Mucosa of stomach (tissue), 1 donor: ENCODE measurements around the gene MBOAT2.
"Not testable (repeated sequence)": the region's sequence is repeated elsewhere in the genome, so short reads cannot be mapped to it uniquely, and the experiment has no call there.

ENCODE experiments used
- H3K27me3 ChIP-seq: one replicate; pipeline ENCODE4 v1.7.0; 2013; ENCODE audit warnings: mild to moderate bottlenecking, low read length; ENCODE audit not compliant: control insufficient read depth, insufficient read depth
- H3K36me3 ChIP-seq: one replicate; pipeline ENCODE4 v1.7.0; 2013; ENCODE audit warnings: low read length; ENCODE audit not compliant: control insufficient read depth, insufficient read depth
- H3K4me1 ChIP-seq: one replicate; pipeline ENCODE4 v1.7.0; 2013; ENCODE audit warnings: mild to moderate bottlenecking, low read length; ENCODE audit not compliant: control insufficient read depth, insufficient read depth
- H3K4me3 ChIP-seq: one replicate; pipeline ENCODE4 v1.7.0; 2013; ENCODE audit warnings: low read length
- H3K9ac ChIP-seq: one replicate; pipeline ENCODE4 v1.7.0; 2013; ENCODE audit warnings: mild to moderate bottlenecking, low read length, moderate library complexity
- H3K9me3 ChIP-seq: one replicate; pipeline ENCODE4 v1.7.0; 2013; ENCODE audit warnings: mild to moderate bottlenecking, low read length, moderate library complexity; ENCODE audit not compliant: control insufficient read depth
- donor health status: Pancreatic carcinoma.

Gene MBOAT2

DNA sequence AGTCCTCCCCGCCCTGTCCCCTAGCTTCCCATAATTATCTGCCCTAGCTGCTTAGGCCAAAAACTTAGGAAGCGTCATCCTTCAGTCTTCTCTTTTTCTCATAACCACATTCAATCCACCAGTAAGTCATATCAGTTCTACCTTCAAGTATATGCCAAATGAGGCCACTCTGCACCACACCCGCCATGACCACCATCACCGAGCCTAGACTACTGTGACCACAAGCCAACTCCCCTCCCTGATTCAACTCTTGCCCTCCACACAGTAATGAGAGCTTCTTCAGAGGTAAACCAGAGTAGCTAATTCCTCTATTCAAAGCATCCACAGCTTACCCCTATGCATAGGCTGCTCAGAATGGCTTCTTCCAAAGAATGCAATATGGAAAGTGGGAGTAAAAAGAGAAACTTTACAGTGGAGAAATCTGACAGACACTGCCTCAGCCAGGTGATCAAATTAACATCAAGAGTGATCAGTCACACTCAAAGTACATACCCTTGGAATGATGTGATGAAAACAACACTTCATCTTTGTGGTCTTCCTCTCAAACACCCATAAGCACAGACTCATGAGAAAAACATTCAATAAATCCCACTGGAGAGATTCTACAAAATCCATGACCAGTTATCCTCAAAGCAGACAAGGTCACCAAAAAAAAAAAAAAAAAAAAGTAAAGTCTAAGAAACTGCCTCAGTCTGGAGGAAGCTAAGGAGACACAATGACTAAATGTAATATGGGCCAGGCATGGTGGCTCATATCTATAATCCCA is 17.7 kb downstream of the MBOAT2 start:
- Histone ChIP-seq H3K9me3 (no peaks in the 10 kb centered on the region), H3K4me1 (no peaks in the 10 kb centered on the region), H3K36me3 (no peaks in the 10 kb centered on the region), H3K9ac (no peak overlapping the region), H3K27me3 (no peaks in the 10 kb centered on the region), H3K4me3 (no peak overlapping the region)

DNA sequence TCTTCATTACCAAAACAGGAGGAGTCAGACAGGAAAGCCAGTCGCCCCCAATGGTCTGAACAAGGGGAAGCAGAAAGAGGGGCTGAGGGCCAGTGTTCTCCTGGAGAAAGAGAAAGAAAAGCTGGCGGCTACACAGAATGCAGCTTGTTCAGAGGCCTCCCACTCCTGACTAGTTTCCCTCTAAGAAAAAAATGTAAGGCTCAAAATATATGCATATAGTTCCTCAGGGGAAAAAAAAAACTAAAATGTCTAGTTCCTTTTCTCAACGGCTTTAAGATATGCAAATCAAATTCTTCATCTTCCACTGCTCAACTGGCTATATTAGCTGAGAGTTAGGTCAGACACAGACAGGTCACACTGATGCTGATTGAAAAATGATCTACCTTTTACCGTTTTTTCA is 18.6 kb downstream of the MBOAT2 start:
- no peaks in the 10 kb centered on the region for H3K9me3 ChIP-seq
- no peak overlapping the region for H3K9ac ChIP-seq
- no peaks in the 10 kb centered on the region for H3K4me1 ChIP-seq
- H3K36me3 ChIP-seq: no peaks in the 10 kb centered on the region
- H3K4me3 ChIP-seq: no peak overlapping the region
- no peaks in the 10 kb centered on the region for H3K27me3 ChIP-seq

DNA sequence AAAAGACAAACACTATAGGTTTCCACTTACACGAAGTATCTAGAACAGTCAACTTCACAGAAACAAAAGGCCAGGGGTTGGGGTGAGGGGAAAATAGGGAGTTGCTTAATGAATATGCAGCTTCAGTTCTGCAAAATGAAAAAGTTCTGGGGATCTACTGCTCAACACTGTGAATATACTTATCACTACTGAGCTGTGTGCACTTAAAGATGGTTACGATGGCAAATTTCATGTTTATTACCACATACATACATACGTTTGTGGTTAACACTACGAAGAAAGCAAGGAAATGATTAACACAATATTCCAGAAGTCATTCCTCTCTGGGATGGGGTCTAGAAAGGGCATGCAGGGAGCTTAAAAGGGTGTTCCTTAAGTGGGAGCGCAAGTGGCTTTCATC is 19.3 kb downstream of the MBOAT2 start:
- no peaks in the 10 kb centered on the region for H3K4me1 ChIP-seq
- H3K36me3 ChIP-seq: no peaks in the 10 kb centered on the region
- H3K4me3 ChIP-seq: no peak overlapping the region
- H3K9me3 ChIP-seq: no peaks in the 10 kb centered on the region
- no peaks in the 10 kb centered on the region for H3K27me3 ChIP-seq
- H3K9ac ChIP-seq: no peak overlapping the region

DNA sequence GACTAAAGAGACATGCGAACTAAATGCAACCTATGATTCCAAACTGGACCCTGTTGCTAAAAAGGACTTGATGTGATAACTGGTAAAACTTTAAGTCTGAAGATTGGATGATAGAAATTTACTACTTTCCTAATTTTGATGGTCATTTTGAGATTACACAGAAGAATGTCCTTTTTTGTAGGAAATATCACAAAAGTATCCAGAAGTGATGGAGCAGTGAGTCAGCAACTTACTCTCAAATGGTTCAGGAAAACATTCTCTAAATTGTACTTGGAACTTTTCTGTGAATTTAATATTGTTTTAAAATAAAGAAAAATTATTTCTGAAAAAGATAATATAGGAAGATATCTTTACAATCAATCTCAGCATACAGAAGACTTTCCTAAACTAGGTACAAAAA is 19.9 kb downstream of the MBOAT2 start:
- no peaks in the 10 kb centered on the region for H3K4me1 ChIP-seq
- no peaks in the 10 kb centered on the region for H3K36me3 ChIP-seq
- no peaks in the 10 kb centered on the region for H3K27me3 ChIP-seq
- no peak overlapping the region for H3K9ac ChIP-seq
- no peaks in the 10 kb centered on the region for H3K9me3 ChIP-seq
- no peak overlapping the region for H3K4me3 ChIP-seq

DNA sequence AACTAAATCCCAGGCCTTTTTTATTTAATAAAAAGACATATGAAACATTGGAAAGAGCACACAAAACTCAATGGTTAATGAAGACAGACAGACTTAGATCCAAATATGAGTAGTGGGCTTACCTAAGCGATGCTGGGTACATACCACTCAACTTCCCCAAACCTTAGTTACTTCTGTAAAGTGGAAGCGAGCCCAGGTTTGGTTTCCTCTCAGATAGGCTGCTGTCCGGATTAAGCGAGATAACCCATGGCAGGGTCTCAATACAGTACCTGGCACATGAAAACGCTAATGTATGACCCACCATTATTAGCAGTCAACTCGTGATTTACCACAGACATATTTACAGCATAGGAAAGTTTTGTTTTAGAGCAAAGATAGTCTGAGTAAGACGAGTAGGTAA is 21.6 kb downstream of the MBOAT2 start:
- H3K4me1 ChIP-seq: no peaks in the 10 kb centered on the region
- H3K4me3 ChIP-seq: no peak overlapping the region
- H3K27me3 ChIP-seq: no peaks in the 10 kb centered on the region
- H3K9me3 ChIP-seq: no peaks in the 10 kb centered on the region
- no peak overlapping the region for H3K9ac ChIP-seq
- no peaks in the 10 kb centered on the region for H3K36me3 ChIP-seq

DNA sequence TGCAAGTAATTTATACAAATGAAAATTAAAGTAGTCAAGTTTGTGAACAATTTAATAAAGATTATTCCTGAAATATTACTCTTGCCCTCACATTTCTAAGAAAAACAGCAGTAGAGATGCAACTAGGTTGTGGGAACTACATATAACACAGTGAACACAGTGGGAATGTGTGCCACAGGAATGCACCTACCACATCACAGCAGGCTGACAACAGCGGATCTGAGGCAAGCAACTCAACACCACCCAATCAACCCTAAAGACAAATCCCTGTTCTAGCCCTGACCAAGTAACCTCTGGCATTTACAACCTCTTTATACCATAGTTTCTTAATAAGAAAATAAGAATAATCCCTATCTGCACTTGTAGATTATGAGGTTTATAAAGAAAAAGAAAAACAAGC is 23.4 kb downstream of the MBOAT2 start:
- no peaks in the 10 kb centered on the region for H3K4me1 ChIP-seq
- no peaks in the 10 kb centered on the region for H3K36me3 ChIP-seq
- no peaks in the 10 kb centered on the region for H3K27me3 ChIP-seq
- no peak overlapping the region for H3K9ac ChIP-seq
- no peaks in the 10 kb centered on the region for H3K9me3 ChIP-seq
- no peak overlapping the region for H3K4me3 ChIP-seq

DNA sequence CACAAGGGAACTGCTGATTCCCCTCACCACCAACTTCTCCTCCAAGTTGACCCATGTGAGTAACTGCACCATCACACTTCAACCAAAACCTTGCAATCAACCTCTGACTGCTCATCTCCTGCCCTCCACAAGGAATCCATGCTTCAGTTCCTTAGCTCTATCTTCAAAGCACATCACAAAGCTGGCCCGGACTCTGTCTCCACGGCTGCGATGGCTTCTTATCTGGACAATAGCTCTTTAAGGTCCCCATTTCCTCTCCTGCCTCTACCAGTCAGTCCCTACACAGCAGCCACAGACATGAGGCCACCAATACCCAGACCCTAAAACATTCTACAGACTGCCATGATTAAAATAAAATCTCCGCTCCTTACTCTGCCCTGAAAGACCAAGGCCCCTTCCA is 25.7 kb downstream of the MBOAT2 start:
- H3K4me1 ChIP-seq: no peaks in the 10 kb centered on the region
- H3K27me3 ChIP-seq: no peaks in the 10 kb centered on the region
- H3K9ac ChIP-seq: no peak overlapping the region
- H3K4me3 ChIP-seq: no peak overlapping the region
- no peaks in the 10 kb centered on the region for H3K36me3 ChIP-seq
- H3K9me3 ChIP-seq: no peaks in the 10 kb centered on the region

DNA sequence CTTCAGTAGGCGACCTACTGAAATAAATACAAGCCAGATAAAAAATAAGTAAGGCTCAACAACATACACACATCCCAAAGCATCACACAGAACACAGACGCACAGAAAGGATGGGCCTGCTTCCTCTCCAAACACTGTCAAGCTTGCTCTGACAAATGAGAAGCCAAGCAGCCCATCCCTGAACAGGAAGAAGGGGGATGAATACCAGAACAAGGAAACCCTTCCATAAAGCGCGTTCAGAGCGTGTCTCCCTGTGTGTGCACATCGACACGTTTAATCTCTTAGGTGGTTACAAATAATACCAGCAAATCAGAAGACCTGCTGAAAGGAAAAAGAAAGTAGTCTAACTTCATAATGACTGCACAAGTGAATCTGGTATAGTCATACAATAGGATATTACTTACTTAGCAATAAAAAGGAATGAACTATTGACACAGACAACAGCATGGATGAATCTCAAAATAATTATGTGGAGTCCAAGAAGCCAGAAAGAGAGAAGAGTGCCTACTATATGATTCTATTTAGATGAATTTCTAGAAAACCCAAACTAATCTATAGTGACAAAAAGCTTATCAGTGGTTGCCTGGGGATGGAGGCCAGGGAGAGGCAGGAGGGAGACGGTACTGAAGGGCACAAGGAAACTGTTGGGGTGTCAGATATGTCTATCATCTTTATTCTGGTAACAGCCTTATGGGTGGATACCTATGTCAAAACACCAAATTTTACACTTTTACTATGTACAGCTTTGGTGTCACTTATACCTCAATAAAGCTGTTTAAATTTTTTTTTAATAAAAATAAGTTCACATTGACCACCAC is 26.8 kb downstream of the MBOAT2 start:
- Histone ChIP-seq H3K9ac (no peak overlapping the region), H3K36me3 (no peaks in the 10 kb centered on the region), H3K9me3 (no peaks in the 10 kb centered on the region), H3K27me3 (no peaks in the 10 kb centered on the region), H3K4me3 (no peak overlapping the region), H3K4me1 (no peaks in the 10 kb centered on the region)

DNA sequence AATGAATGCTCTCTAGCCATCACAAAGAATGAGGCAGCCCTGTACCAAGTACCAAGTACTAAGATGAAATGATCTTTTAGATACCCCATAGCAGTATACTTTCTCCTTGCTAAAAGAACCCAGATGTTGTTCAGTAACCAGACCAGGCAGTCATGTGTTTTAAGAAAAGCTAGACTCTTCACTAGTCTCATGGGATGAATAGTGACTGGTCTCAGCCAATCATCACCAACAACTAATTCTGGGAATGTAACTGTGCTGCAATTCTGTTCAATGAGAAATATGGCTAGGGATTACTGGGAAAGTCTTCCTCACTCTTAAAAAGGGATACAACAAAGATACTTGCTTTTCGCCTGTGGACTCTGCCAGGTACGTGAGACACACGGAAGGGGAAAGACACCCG is 29.5 kb downstream of the MBOAT2 start:
- Histone ChIP-seq H3K36me3 (no peaks in the 10 kb centered on the region), H3K9ac (no peak overlapping the region), H3K9me3 (no peaks in the 10 kb centered on the region), H3K4me3 (no peak overlapping the region), H3K4me1 (no peaks in the 10 kb centered on the region), H3K27me3 (no peaks in the 10 kb centered on the region)

DNA sequence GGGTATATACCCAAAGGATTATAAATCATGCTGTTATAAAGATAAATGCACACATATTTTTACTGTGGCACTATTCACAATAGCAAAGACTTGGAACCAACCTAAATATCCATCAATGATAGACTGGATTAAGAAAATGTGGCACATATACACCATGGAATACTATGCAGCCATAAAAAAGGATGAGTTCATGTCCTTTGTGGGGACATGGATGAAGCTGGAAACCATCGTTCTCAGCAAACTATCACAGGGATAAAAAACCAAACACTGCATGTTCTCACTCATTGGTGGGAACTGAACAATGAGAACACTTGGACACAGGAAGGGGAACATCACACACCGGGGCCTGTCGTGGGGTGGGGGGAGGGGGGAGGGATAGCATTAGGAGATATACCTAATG is 30.5 kb downstream of the MBOAT2 start:
- H3K4me3 ChIP-seq, H3K36me3 ChIP-seq, H3K27me3 ChIP-seq, H3K9me3 ChIP-seq, H3K9ac ChIP-seq, H3K4me1 ChIP-seq: not testable (repeated sequence)

DNA sequence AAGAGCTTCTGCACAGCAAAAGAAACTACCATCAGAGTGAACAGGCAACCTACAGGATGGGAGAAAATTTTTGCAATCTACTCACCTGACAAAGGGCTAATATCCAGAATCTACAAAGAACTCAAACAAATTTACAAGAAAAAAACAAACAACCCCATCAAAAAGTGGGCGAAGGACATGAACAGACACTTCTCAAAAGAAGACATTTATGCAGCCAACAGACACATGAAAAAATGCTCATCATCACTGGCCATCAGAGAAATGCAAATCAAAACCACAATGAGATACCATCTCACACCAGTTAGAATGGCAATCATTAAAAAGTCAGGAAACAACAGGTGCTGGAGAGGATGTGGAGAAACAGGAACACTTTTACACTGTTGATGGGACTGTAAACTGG is 30.9 kb downstream of the MBOAT2 start:
- not testable (repeated sequence) for H3K36me3 ChIP-seq

DNA sequence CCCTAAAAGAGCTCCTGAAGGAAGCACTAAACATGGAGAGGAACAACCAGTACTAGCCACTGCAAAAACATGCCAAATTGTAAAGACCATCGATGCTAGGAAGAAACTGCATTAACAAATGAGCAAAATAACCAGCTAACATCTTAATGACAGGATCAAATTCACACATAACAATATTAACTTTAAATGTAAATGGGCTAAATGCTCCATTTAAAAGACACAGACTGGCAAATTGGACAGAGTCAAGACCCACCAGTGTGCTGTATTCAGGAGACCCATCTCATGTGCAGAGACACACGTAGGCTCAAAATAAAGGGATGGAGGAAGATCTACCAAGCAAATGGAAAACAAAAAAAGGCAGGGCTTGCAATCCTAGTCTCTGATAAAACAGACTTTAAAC is 34.1 kb downstream of the MBOAT2 start:
- H3K9ac ChIP-seq, H3K36me3 ChIP-seq, H3K27me3 ChIP-seq, H3K4me1 ChIP-seq, H3K4me3 ChIP-seq, H3K9me3 ChIP-seq: not testable (repeated sequence)

More for the DNA sequence above, 30.9 kb downstream of the MBOAT2 start:
- H3K4me1 ChIP-seq, H3K4me3 ChIP-seq, H3K9ac ChIP-seq, H3K9me3 ChIP-seq, H3K27me3 ChIP-seq: not testable (repeated sequence)
